ENCODE measurements around the gene CCDC71. TPM values are rescaled to one million over a fixed set of nuclear protein-coding genes. Genes with fewer than 3 reads are reported as not detected.
A peak's percentile ranks its signal among the peaks of the same experiment; 100 is the strongest.

Gene CCDC71
- total RNA-seq, 2 donors from 2014 or later, result 28.8 to 28.9 TPM

DNA sequence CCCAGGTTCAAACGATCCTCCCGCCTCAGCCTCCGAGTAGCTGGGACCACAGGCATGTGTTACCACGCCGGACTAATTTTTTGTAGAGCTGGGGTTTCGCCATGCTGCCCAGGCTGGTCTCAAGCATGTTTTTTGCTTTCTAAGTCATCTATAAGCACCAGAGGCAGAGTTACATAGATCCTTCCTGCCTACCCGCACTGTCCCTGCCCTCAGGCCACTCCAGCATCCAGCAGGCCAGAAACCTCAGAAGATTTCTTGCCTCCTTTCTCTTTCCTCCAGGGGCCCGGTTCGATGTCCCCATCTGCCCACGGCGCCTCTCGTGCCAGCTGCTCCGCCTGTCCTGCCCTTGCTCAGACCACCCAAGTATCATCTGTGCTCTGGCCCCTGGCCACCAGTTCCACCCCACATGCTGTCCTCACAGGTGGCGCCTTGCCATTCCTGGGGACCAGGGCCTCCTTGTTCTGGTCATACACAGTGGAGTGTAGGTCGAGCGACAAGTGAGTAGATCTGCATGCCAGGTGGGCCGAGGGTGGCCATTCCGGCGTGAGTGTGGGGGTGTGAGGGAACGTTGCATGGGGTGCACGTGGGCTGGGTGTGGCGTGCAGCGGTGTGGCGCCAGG lies 32.6 kb upstream of the CCDC71 start:
- H3K4me1 ChIP-seq (ENCODE audit: control insufficient read depth in 1 of 2, low read depth in 2 of 2), result no peaks in the 10 kb centered on the region
- ATAC-seq (ENCODE audit: insufficient number of reproducible peaks, low FRiP score, low read depth) (no peak), DNase-seq (ENCODE audit: low spot score) (no peak)
- H3K4me3 ChIP-seq, result peak overlapping the region; percentile 75
- no peaks in the 10 kb centered on the region for H3K9me3 ChIP-seq
- no peak overlapping the region for H3K27ac ChIP-seq
- TF ChIP-seq, protein P1, sequence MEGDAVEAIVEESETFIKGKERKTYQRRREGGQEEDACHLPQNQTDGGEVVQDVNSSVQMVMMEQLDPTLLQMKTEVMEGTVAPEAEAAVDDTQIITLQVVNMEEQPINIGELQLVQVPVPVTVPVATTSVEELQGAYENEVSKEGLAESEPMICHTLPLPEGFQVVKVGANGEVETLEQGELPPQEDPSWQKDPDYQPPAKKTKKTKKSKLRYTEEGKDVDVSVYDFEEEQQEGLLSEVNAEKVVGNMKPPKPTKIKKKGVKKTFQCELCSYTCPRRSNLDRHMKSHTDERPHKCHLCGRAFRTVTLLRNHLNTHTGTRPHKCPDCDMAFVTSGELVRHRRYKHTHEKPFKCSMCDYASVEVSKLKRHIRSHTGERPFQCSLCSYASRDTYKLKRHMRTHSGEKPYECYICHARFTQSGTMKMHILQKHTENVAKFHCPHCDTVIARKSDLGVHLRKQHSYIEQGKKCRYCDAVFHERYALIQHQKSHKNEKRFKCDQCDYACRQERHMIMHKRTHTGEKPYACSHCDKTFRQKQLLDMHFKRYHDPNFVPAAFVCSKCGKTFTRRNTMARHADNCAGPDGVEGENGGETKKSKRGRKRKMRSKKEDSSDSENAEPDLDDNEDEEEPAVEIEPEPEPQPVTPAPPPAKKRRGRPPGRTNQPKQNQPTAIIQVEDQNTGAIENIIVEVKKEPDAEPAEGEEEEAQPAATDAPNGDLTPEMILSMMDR (IDR thresholded peaks at IDR 0.05), result no peak
- H3K36me3 ChIP-seq, result no peaks in the 10 kb centered on the region
- no peaks in the 10 kb centered on the region for H3K27me3 ChIP-seq (replicated peaks; ENCODE audit: insufficient read depth)

DNA sequence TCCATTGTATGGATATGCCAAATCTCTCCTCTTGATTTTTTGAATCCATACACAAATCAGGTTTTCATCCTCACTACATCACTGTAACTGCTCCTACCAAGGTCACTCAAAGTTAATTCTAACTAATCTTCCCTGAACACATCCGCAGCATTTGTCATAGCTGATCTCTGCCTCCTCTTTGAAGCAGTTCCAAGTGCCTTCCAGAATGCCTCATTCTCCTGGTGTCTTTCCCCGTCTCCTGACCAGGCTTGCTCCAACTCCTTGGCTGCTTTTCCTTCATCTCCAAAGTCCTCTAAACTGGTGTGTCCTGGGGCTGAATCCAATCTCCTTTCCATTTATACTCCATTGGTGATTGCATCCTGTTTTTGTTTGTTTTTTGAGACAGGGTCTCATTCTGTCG lies 32.0 kb upstream of the CCDC71 start:
- Histone ChIP-seq H3K9me3 (no peaks in the 10 kb centered on the region), H3K4me3 (no peak overlapping the region), H3K27me3 (replicated peaks; ENCODE audit: insufficient read depth) (no peaks in the 10 kb centered on the region), H3K27ac (no peak overlapping the region), H3K36me3 (no peaks in the 10 kb centered on the region), H3K4me1 (ENCODE audit: control insufficient read depth in 1 of 2, low read depth in 2 of 2) (no peaks in the 10 kb centered on the region)
- no peak for ATAC-seq (ENCODE audit: insufficient number of reproducible peaks, low FRiP score, low read depth)
- TF ChIP-seq, protein P1 (IDR thresholded peaks at IDR 0.05), result no peak
- no peak for DNase-seq (ENCODE audit: low spot score)

DNA sequence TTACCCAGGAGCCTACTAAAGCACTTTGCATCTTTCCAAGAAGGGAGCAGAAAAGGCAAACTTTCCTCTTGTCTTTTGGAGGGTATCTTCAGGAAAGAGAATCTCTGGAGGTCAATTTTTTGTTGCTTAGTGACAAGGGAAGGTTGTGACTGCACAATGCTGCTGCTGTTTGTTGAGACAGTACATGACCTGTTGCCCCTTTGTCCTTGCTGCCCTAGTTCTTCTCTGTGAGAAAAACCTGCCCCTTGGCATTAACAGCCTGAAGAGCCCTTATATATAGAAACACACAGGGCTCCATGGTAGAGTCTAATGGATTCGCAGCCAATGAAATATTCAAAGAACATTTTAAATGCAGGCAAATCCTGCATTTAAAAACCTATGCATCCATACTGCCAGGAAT lies 25.6 kb upstream of the CCDC71 start:
- no peak for ATAC-seq (ENCODE audit: insufficient number of reproducible peaks, low FRiP score, low read depth)
- TF ChIP-seq, protein P1 (IDR thresholded peaks at IDR 0.05), result no peak
- Histone ChIP-seq H3K4me3 (no peak overlapping the region), H3K27me3 (replicated peaks; ENCODE audit: insufficient read depth) (no peaks in the 10 kb centered on the region), H3K4me1 (ENCODE audit: control insufficient read depth in 1 of 2, low read depth in 2 of 2) (no peaks in the 10 kb centered on the region), H3K36me3 (no peaks in the 10 kb centered on the region), H3K9me3 (no peaks in the 10 kb centered on the region), H3K27ac (no peak overlapping the region)
- DNase-seq (ENCODE audit: low spot score), result no peak

- Histone ChIP-seq H3K4me3 (no peak overlapping the region), H3K27ac (no peak overlapping the region), H3K27me3 (replicated peaks; ENCODE audit: insufficient read depth) (no peaks in the 10 kb centered on the region), H3K36me3 (no peaks in the 10 kb centered on the region), H3K4me1 (ENCODE audit: control insufficient read depth in 1 of 2, low read depth in 2 of 2) (no peaks in the 10 kb centered on the region), H3K9me3 (no peaks in the 10 kb centered on the region)
- TF ChIP-seq, protein P1 (IDR thresholded peaks at IDR 0.05), result no peak
- ATAC-seq (ENCODE audit: insufficient number of reproducible peaks, low FRiP score, low read depth) (no peak), DNase-seq (ENCODE audit: low spot score) (no peak)
These were observed 17.7 kb upstream of the CCDC71 start for GRCh38 chr3:49183873-49184272.

DNA sequence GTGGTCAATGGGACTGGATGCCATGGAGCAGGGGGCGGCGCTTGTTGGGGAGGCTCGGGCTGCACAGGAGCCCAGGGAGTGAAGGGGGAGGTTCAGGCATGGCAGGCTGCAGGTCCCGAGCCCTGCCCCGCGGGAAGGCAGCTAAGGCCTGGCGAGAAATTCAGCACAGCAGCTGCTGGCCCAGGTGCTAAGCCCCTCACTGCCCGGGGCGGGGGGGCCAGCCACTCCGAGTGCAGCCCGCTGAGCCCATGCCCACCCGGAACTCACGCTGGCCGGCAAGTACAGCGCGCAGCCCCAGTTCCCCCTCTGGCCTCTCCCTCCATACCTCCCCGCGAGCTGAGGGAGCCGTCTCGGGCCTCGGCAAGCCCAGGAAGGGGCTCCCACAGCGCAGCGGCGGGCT lies 16.6 kb upstream of the CCDC71 start:
- no peaks in the 10 kb centered on the region for H3K9me3 ChIP-seq
- no peaks in the 10 kb centered on the region for H3K27me3 ChIP-seq (replicated peaks; ENCODE audit: insufficient read depth)
- H3K36me3 ChIP-seq, result no peaks in the 10 kb centered on the region
- ATAC-seq (ENCODE audit: insufficient number of reproducible peaks, low FRiP score, low read depth) (no peak), DNase-seq (ENCODE audit: low spot score) (no peak)
- H3K27ac ChIP-seq, result no peak overlapping the region
- TF ChIP-seq, protein P1 (IDR thresholded peaks at IDR 0.05), result no peak
- no peaks in the 10 kb centered on the region for H3K4me1 ChIP-seq (ENCODE audit: control insufficient read depth in 1 of 2, low read depth in 2 of 2)
- no peak overlapping the region for H3K4me3 ChIP-seq
